OCI-LY1 (cell line): ENCODE data around the gene PLXNA2.
A peak's percentile ranks its signal among the peaks of the same experiment; 100 is the strongest.

ENCODE experiments used
- H2AFZ ChIP-seq: fragments of 200-600 bp; sonication (generic), shearing (Covaris generic); 2 replicates; pipeline ENCODE4 v1.6.0; 2014; ENCODE audit warnings: antibody characterized with exemption, mild to moderate bottlenecking, low read length
- H3F3A ChIP-seq: fragments of 200-600 bp; sonication (generic), shearing (Covaris generic); 2 replicates; pipeline ENCODE4 v1.6.0; 2014; ENCODE audit warnings: mild to moderate bottlenecking, antibody characterized with exemption, low read length, moderate library complexity; ENCODE audit not compliant: insufficient read depth
- H3K27ac ChIP-seq: fragments of 200-600 bp; sonication (generic); 2 replicates; pipeline ENCODE4 v1.5.1; 2014; ENCODE audit warnings: low read length, mixed run types, mild to moderate bottlenecking, low read depth; ENCODE audit not compliant: poor library complexity, severe bottlenecking
- H3K27me3 ChIP-seq: fragments of 200-600 bp; sonication (generic); 2 replicates; pipeline ENCODE4 v1.6.0; 2014; ENCODE audit warnings: antibody characterized with exemption, mild to moderate bottlenecking, low read length, moderate library complexity; ENCODE audit not compliant: insufficient read depth
- H3K36me3 ChIP-seq: fragments of 200-600 bp; sonication (generic); 2 replicates; pipeline ENCODE4 v1.6.1; 2014; ENCODE audit warnings: mild to moderate bottlenecking, antibody characterized with exemption, low read length, moderate library complexity, mixed read lengths; ENCODE audit not compliant: insufficient read depth
- H3K4me1 ChIP-seq: fragments of 200-600 bp; sonication (generic); 2 replicates; pipeline ENCODE4 v1.5.1; 2014; ENCODE audit warnings: mild to moderate bottlenecking, low read length, moderate library complexity; ENCODE audit not compliant: insufficient read depth, severe bottlenecking
- H3K4me2 ChIP-seq: fragments of 200-600 bp; sonication (generic), shearing (Covaris generic); 2 replicates; pipeline ENCODE4 v1.6.1; 2014; ENCODE audit warnings: low read length
- H3K4me3 ChIP-seq: fragments of 200-600 bp; sonication (generic); 2 replicates; pipeline ENCODE4 v1.5.1; 2014; ENCODE audit warnings: low read length, low read depth, mild to moderate bottlenecking, mixed read lengths; ENCODE audit not compliant: poor library complexity, severe bottlenecking
- H3K79me2 ChIP-seq: fragments of 200-600 bp; shearing (Covaris generic); 2 replicates; pipeline ENCODE4 v1.6.1; 2016; ENCODE audit warnings: mixed run types, low read length, mixed read lengths; ENCODE audit not compliant: insufficient read depth
- H3K9ac ChIP-seq: fragments of 200-600 bp; sonication (generic), shearing (Covaris generic); 2 replicates; pipeline ENCODE4 v1.6.1; 2014; ENCODE audit warnings: mild to moderate bottlenecking, low read length, mixed read lengths
- H3K9me2 ChIP-seq: fragments of 200-600 bp; sonication (generic), shearing (Covaris generic); 2 replicates; pipeline ENCODE4 v1.6.1; 2014; ENCODE audit warnings: low read depth, mild to moderate bottlenecking, low read length, mixed read lengths
- H3K9me3 ChIP-seq: fragments of 200-600 bp; shearing (Covaris generic); 2 replicates; pipeline ENCODE4 v1.6.1; 2014; ENCODE audit warnings: low read length, mixed read lengths
- H4K20me1 ChIP-seq: fragments of 200-600 bp; sonication (generic), shearing (Covaris generic); 2 replicates; pipeline ENCODE4 v1.6.0; 2016; ENCODE audit warnings: mild to moderate bottlenecking, low read length; ENCODE audit not compliant: insufficient read depth
- CTCF ChIP-seq: fragments of 200-600 bp; sonication (generic), shearing (Covaris generic); IDR thresholded peaks from 2 replicates; pipeline ENCODE4 v1.5.1; 2017; ENCODE audit warnings: mild to moderate bottlenecking, antibody characterized with exemption, low read length, moderate library complexity, mixed read lengths
- EZH2 ChIP-seq: fragments of 200-600 bp; sonication (generic), shearing (Covaris generic); IDR thresholded peaks from 2 replicates; pipeline ENCODE4 v1.8.0; 2017; ENCODE audit warnings: borderline replicate concordance, mixed run types, mild to moderate bottlenecking, antibody characterized with exemption, low read length, moderate library complexity, mixed read lengths

PLXNA2 gene

GRCh38 chr1:208132287-208132882 is 111.8 kb downstream of the PLXNA2 start:
- no peak overlapping the region for H2AFZ ChIP-seq
- no peaks in the 10 kb centered on the region for H3K79me2 ChIP-seq
- no peak overlapping the region for H3K4me2 ChIP-seq
- no peaks in the 10 kb centered on the region for H3K9me3 ChIP-seq
- no peak overlapping the region for H3K27ac ChIP-seq
- H3K27me3 ChIP-seq: no peaks in the 10 kb centered on the region; the same call in 1 of the 2 replicates
- H3K4me1 ChIP-seq: no peaks in the 10 kb centered on the region
- H3F3A ChIP-seq: no peaks in the 10 kb centered on the region
- H3K4me3 ChIP-seq: no peak overlapping the region
- no peaks in the 10 kb centered on the region for H3K36me3 ChIP-seq
- no peak overlapping the region for H3K9ac ChIP-seq
- no peaks in the 10 kb centered on the region for H3K9me2 ChIP-seq
- no peak for TF ChIP-seq EZH2
- peak; percentile 84 for TF ChIP-seq CTCF
- no peaks in the 10 kb centered on the region for H4K20me1 ChIP-seq

DNA sequence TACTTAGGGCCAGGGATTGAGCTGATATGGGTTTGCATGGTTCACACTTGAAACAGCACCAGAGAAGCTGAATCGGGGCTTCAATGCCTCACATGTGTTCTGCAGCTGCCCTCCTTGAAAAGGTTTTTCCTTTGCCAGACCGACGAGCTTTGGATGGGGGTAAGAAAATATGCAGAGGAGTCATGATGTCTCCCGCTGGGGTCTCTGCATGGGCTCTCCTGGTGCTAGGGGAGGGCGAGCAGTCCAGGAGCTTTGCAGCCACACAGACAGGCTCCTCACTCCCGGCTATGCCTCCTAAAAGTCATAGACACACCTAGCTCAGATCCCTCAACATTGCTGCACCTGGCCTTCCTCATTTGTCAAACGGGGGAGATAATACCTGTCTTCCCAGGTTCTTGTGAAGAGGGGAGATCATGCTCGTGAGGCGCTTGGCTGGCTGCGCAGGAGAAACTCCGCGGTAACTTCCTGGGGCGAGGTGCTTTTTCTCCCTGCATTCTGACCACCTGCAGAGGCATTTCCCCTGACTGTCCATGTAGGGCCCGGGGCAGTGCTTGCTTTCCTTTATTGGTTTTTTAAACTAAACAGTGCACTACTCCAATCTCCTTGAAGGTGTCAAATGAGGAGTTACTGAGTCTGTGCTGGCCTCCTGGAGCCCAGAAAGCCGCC is 112.4 kb downstream of the PLXNA2 start:
- Histone ChIP-seq H3K4me3 (no peak overlapping the region), H3F3A (no peaks in the 10 kb centered on the region), H3K36me3 (no peaks in the 10 kb centered on the region), H3K4me2 (no peak overlapping the region), H3K79me2 (no peaks in the 10 kb centered on the region), H2AFZ (no peak overlapping the region), H3K27me3 (no peaks in the 10 kb centered on the region; the same call in 1 of the 2 replicates), H3K27ac (no peak overlapping the region), H3K9me3 (no peaks in the 10 kb centered on the region), H3K9ac (no peak overlapping the region), H3K4me1 (no peaks in the 10 kb centered on the region), H3K9me2 (no peaks in the 10 kb centered on the region), H4K20me1 (no peaks in the 10 kb centered on the region)
- TF ChIP-seq CTCF: no peak
- TF ChIP-seq EZH2: no peak

GRCh38 chr1:208129487-208129886 is 114.7 kb downstream of the PLXNA2 start:
- H2AFZ ChIP-seq: no peak overlapping the region
- H3K27ac ChIP-seq: no peak overlapping the region
- no peak for TF ChIP-seq CTCF
- TF ChIP-seq EZH2: no peak
- H4K20me1 ChIP-seq: no peaks in the 10 kb centered on the region
- no peaks in the 10 kb centered on the region for H3F3A ChIP-seq
- no peaks in the 10 kb centered on the region for H3K4me1 ChIP-seq
- H3K27me3 ChIP-seq: no peaks in the 10 kb centered on the region; the same call in 1 of the 2 replicates
- H3K4me3 ChIP-seq: no peak overlapping the region
- H3K9me3 ChIP-seq: no peaks in the 10 kb centered on the region
- H3K9ac ChIP-seq: no peak overlapping the region
- H3K9me2 ChIP-seq: no peaks in the 10 kb centered on the region
- H3K79me2 ChIP-seq: no peaks in the 10 kb centered on the region
- no peaks in the 10 kb centered on the region for H3K36me3 ChIP-seq
- H3K4me2 ChIP-seq: no peak overlapping the region
